ENCODE measurements around the gene CATSPERE. TPM values are rescaled to one million over a fixed set of nuclear protein-coding genes. Genes with fewer than 3 reads are reported as not detected.
A peak's percentile ranks its signal among the peaks of the same experiment; 100 is the strongest.

Gene CATSPERE
- polyA plus RNA-seq (ENCODE audit: insufficient read depth in 1 of 5, insufficient read length in 5 of 5, low replicate concordance in 1 of 5): 1 to 10 TPM in 4 of 5 donors, under 1 TPM in 1; 0.91 to 3.0 (median 1.7) TPM
- long read RNA-seq, donor 1: 0 reads
- long read RNA-seq, donor 2: 0 reads
- long read RNA-seq, donor 3: 0 reads
- long read RNA-seq, donor 4: 0 reads
- long read RNA-seq, donor 5: 0 reads
- long read RNA-seq, donor 6: 0 reads
- long read RNA-seq, donor 7: 0 reads
- long read RNA-seq, donor 8: 0 reads

- DNase-seq: peak; percentile 86
Measured at GRCh38 chr1:244461245-244462071, at the start of gene CATSPERE. CATSPERE (plus strand) TSS chr1:244461273; CDS start chr1:244461430, 157 bp downstream.

DNA sequence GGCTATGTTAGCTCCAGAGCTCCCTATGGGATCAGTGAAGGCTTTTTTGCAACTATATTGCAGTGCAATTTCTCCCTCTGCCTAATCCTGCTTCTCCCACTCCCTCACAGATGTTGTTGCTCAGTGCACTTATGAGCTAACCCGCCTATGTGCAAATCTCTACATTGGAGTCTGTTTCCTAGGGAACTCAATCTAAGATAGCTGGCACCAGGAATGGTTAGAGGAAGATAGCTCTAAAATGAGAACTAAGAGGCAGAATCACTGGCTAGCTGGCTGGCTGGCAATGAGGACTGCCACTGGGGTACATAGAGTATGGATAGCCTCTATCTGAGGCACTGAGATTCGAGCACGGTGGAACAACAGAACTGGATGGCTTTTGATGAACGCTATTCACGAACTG, 48.9 kb upstream of the CATSPERE start:
- no peak for DNase-seq

- no peak for DNase-seq
Measured at GRCh38 chr1:244413736-244414135, 47.3 kb upstream of the CATSPERE start.

- no peak for DNase-seq
Measured at GRCh38 chr1:244414543-244414942, 46.5 kb upstream of the CATSPERE start.

GRCh38 chr1:244419024-244419423, 42.0 kb upstream of the CATSPERE start:
- no peak for DNase-seq

- DNase-seq: no peak
Measured at GRCh38 chr1:244422174-244422573, 38.9 kb upstream of the CATSPERE start.

GRCh38 chr1:244424649-244425334, 36.3 kb upstream of the CATSPERE start:
- no peak for DNase-seq

DNA sequence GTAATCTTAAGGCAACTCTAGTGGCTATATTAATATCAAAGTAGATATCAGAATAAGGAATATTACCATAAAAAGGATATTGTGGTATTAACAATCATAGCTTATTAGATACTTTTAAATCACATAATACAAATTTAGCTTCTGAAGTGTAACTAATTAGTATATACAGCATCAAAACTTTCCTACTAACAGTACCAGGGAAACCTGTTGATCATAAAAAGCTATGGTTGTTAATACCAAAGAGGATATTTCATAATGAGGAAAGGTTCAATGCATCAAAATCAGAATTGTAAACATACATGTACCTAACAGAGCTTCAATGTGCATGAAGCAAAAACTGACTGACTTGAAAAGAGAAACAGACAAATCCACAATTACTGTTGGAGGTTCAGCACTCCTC, 33.4 kb upstream of the CATSPERE start:
- no peak for DNase-seq

DNA sequence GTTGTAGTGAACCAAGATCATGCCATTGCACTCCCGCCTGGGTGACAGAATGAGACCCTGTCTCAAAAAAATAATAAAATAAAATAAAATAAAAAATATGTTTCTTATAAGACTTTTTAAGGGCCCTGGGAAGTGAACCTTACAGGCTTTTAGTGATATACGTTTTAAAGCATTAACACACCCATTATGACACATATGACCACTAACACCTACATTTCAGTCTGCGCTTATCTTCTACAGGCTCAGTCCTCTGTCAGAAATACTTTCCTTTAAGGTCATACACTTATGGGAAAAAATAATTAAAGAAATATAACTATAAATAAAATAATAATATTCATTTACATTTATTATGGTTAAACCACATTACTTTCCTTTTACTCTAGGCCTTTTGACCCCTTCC, 31.3 kb upstream of the CATSPERE start:
- no peak for DNase-seq

DNA sequence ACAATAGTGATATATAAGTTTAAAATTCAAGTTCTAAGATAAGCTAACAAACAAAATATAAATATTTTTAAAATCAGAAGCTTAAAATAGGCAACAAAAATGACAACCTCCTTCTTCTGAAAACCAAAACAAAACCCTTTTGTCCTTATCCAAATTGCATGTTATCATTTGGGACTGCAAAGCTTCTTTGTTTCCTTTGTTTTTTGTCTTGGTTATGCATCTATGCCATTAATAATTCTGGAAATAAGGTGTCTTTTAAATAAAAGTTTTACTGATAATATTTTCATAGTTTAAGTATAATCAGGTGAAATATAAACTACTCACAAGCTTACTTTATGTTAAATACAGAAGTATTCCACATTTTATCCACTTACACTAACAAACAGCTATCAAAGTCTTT, 29.9 kb upstream of the CATSPERE start:
- DNase-seq: no peak

DNA sequence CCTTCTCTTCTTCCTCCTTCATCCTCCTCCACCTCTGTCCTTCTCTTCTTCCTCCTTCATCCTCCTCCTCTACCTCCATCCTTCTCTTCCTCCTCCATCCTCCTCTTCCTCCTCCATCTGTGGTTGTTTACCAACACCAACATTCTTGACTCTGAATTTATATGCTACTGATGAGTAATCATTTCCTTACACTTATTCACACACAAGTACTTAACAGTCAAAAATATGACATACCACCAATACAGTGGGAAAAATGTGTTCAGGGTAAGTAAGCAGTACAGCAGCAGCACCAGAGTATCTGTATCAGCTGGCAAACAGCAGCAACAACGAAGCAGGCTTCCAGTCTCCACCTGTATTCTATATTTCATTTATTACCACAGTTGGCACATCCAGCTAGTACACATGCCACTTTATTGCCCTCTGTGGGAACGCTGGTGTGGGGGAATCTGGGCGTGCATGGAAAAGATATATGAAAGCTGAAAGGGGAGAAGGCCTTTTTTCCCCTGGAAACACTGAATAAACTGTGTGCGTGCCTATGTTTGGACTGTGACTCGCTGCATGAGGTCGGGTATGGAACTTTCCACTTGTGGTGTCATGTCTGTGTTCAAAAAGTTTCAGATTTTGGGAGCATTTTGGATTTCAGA, 25.4 kb upstream of the CATSPERE start:
- no peak for DNase-seq

DNA sequence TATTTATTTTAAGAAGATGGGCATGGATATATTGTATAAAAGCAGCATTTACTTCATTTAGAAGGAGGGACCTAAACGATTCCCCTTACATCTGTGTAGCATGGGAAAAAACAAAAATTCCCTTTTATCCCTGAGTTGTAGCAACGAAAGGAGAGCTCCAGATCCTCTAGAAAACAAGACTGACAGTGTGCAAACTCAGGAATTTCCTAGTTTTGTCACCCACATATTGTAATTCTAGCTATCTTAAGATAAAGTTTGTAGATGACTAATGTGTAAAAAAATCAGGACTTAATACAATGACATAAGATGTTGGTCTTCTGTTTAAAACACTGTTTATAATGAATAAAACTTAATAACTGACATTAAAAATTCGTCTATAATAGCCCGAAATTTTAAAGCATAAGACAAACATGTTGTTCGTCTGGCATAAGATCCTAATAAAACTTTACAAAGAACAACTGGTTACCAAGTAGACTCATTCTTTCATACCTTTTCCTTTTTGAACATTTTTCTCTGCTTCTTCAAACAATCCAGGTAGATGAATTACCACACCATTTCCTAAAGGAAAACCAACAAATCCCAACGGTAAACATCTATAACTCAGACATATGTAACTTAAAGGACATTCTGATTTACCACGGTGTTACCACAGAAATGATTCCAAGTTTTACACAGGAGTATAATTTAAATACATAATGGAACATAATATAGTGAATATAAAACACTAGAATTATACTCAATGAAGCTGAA, 24.6 kb upstream of the CATSPERE start:
- no peak for DNase-seq

DNA sequence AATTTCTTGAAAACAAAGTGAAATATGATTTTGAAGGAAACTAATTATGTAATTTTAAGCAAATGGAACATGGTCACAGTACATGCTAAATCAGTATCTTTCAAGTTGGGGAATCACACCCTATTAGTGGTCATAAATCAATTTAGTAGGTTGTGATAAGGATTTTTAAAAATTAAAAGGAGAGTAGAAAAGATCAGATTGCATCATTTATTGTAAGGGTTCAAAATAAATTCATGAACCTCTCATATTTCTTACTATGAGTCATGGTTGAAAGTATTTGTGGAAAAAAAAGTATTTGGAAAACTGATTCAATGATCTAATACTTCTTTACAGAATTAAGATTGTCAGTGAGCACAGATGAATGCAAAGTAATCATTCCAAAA, 24.0 kb upstream of the CATSPERE start:
- DNase-seq: no peak

DNA sequence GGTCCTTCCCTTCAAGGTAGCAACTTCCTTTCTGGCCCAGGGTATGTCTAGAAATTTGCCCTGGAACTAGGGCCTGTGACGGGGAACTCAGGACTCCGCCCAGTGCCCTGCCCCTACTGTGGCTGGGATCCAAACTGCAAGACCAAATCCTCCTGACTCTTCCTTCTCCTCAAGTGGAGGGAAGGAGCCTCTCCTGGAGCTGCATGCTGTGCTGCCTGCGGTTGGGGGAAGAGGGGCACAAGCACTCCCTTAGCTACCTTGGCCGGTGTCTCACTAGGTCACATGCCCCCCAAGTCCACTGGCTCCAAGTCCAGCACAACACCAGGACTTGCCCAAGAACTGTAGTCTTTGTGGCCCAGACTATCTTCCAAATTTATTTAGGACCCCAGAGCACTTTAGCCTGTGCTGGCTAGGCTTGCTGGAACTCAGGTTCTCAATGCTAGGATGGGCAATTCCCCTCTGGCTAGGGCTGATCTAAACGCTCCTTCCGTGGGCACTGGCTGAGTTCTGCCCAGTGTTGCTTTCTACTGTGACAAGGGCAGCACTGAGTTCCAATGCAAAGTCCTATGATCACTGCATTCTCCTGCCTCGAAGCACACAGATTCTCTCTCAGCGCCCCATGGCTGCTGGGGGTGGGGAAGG, 21.6 kb upstream of the CATSPERE start:
- DNase-seq: no peak

DNA sequence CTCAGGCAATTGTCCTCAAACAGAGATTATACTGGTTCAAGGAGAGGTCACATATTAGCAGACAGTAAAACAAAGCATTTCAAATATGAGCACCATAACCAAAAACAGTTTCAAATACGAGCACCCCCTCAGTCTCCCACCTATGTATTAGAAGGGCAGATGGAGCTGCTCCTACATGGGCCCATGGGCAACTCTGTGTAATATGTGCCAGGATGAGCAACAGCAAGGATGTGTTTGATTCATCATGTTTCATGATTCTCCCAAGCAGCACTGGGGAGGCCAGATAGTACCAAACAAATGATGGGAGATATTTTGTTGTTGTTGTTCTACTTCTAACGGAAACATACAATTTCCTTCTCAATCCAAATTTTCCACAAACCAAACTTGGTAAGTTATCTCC, 18.2 kb upstream of the CATSPERE start:
- DNase-seq: no peak

- DNase-seq: no peak
Measured at GRCh38 chr1:244444854-244445253, 16.2 kb upstream of the CATSPERE start.

GRCh38 chr1:244445320-244446181, 15.5 kb upstream of the CATSPERE start:
- no peak for DNase-seq

GRCh38 chr1:244447024-244447423, 14.0 kb upstream of the CATSPERE start:
- no peak for DNase-seq

- DNase-seq: no peak
Measured at GRCh38 chr1:244447552-244447951, 13.5 kb upstream of the CATSPERE start.
